Keratinocyte (primary cell): ENCODE data around the gene FOXI1. TPM values are rescaled to one million over a fixed set of nuclear protein-coding genes. Genes with fewer than 3 reads are reported as not detected.

Experiments
- DNase-seq: peaks from one replicate; pipeline ENCODE4 v3.0.0-alpha.2; 2011; ENCODE audit warnings: low read depth, missing footprints, low spot score
- FAIRE-seq: peaks from 2 replicates; lab custom pipeline; 2011; peaks lifted over from hg19 to GRCh38; lab: Jason Lieb, UNC
- H2AFZ ChIP-seq: 2 replicates; pipeline ENCODE4 v1.6.0; 2012; ENCODE audit warnings: low read length, control low read depth, inconsistent platforms; ENCODE audit not compliant: control insufficient read depth
- H3K27ac ChIP-seq: 2 replicates; pipeline ENCODE4 v1.5.1; 2011; ENCODE audit warnings: low read length; ENCODE audit not compliant: control insufficient read depth, insufficient read depth
- H3K27me3 ChIP-seq: 3 replicates; pipeline ENCODE4 v1.6.0; 2011; ENCODE audit warnings: low read length; ENCODE audit not compliant: control insufficient read depth, insufficient read depth; ENCODE audit errors: extremely low read depth
- H3K36me3 ChIP-seq, 2 experiments: 2 replicates in 1 of 2; 3 replicates in 1 of 2; pipeline ENCODE4 v1.5.1; 2011; ENCODE audit warnings: low read length in 2 of 2, mild to moderate bottlenecking in 1 of 2; ENCODE audit not compliant: control insufficient read depth in 2 of 2, insufficient read depth in 2 of 2; ENCODE audit errors: extremely low read depth in 1 of 2
- H3K4me1 ChIP-seq: 3 replicates; pipeline ENCODE4 v1.5.1; 2011; ENCODE audit warnings: low read length; ENCODE audit not compliant: control insufficient read depth, insufficient read depth; ENCODE audit errors: extremely low read depth
- H3K4me2 ChIP-seq: 3 replicates; pipeline ENCODE4 v1.6.0; 2011; ENCODE audit warnings: low read depth, low read length; ENCODE audit not compliant: control insufficient read depth, insufficient read depth; ENCODE audit errors: extremely low read depth
- H3K4me3 ChIP-seq, 3 experiments: fragments of 200-600 bp in 1 of 3; sonication (generic) in 1 of 3; 2 replicates in 2 of 3; 3 replicates in 1 of 3; pipeline ENCODE4 v1.5.1; 2011 to 2016; ENCODE audit warnings: low read length in 3 of 3, mild to moderate bottlenecking in 3 of 3, control low read depth in 2 of 3, inconsistent platforms in 1 of 3, low read depth in 1 of 3, mixed read lengths in 1 of 3, mixed run types in 1 of 3, moderate library complexity in 1 of 3; ENCODE audit not compliant: control insufficient read depth in 2 of 3, insufficient read depth in 2 of 3; ENCODE audit errors: extremely low read depth in 1 of 3
- H3K79me2 ChIP-seq: 2 replicates; pipeline ENCODE4 v1.6.0; 2012; ENCODE audit warnings: low read length; ENCODE audit not compliant: control insufficient read depth, insufficient read depth
- H3K9ac ChIP-seq: 3 replicates; pipeline ENCODE4 v1.6.0; 2011; ENCODE audit warnings: low read length; ENCODE audit not compliant: control insufficient read depth, insufficient read depth; ENCODE audit errors: extremely low read depth
- H3K9me1 ChIP-seq: 3 replicates; pipeline ENCODE4 v1.6.0; 2011; ENCODE audit warnings: low read length; ENCODE audit not compliant: control insufficient read depth, insufficient read depth; ENCODE audit errors: extremely low read depth
- H3K9me3 ChIP-seq: 2 replicates; pipeline ENCODE4 v1.5.1; 2012; ENCODE audit warnings: low read depth, low read length; ENCODE audit not compliant: control insufficient read depth
- H4K20me1 ChIP-seq: 3 replicates; pipeline ENCODE4 v1.6.0; 2011; ENCODE audit warnings: low read length; ENCODE audit not compliant: control insufficient read depth, insufficient read depth; ENCODE audit errors: extremely low read depth
- CTCF ChIP-seq, 3 experiments: IDR thresholded peaks in 1 of 3; conservative IDR thresholded peaks in 1 of 3; optimal IDR thresholded peaks in 1 of 3; 2 replicates in 2 of 3; 3 replicates in 1 of 3; pipeline versions ENCODE3 to v1.5.1; 2011; ENCODE audit warnings: low read length in 3 of 3, mild to moderate bottlenecking in 3 of 3, moderate library complexity in 2 of 3, control low read depth in 1 of 3, inconsistent platforms in 1 of 3; ENCODE audit not compliant: insufficient read depth in 2 of 3; ENCODE audit errors: extremely low read depth in 1 of 3
- EZH2 ChIP-seq: IDR thresholded peaks from one replicate; pipeline ENCODE4 v1.6.1; 2012; ENCODE audit warnings: inconsistent platforms, mild to moderate bottlenecking, low read length, moderate library complexity
- dilution Hi-C: fragments of 300-500 bp; cut with MboI; formaldehyde crosslinking; loops from one replicate; pipeline ENCODE4 v1.7.0; 2020; ENCODE audit warnings: low sequenced_read_pairs; ENCODE audit not compliant: extremely low pct_ligation_motif_present
- polyA plus RNA-seq, 5 experiments: library from polyadenylated mRNA; depleted of rRNA in 3 of 5; stranded (reverse) in 3 of 5; stranded (forward) in 1 of 5; unstranded in 1 of 5; fragments of >200 nt; gene quantifications; 1 replicate in 1 of 5; 2 replicates in 3 of 5; 3 replicates in 1 of 5; pipeline versions ENCODE4 v1.2.1 to v1.2.3, GENCODE V29; 2011 to 2012; ENCODE audit warnings: missing spikeins in 2 of 5, low read depth in 1 of 5, low replicate concordance in 1 of 5

FOXI1 gene
- polyA plus RNA-seq, 1 donor (not counting 4 experiments of a cell fraction or from before 2014, with no cell fraction given), result not detected

- Histone ChIP-seq H3K4me2 (no peak overlapping the region), H3K9me1 (no peaks in the 10 kb centered on the region), H3K27me3 (no peaks in the 10 kb centered on the region), H3K36me3 (no peaks in the 10 kb centered on the region), H3K27ac (no peak overlapping the region), H3K79me2 (no peaks in the 10 kb centered on the region), H3K4me1 (no peaks in the 10 kb centered on the region), H3K9me3 (no peaks in the 10 kb centered on the region), H3K4me3 (no peak overlapping the region), H3K9ac (no peak overlapping the region), H2AFZ (no peak overlapping the region), H4K20me1 (no peaks in the 10 kb centered on the region)
- no peak for FAIRE-seq
- no peak for DNase-seq
- TF ChIP-seq EZH2, result no peak
- no peak for TF ChIP-seq CTCF (optimal IDR thresholded peaks at IDR 0.05 in 1 of 3, IDR thresholded peaks at IDR 0.05 in 1 of 3, conservative IDR thresholded peaks at IDR 0.05 in 1 of 3; ENCODE audit: extremely low read depth in 1 of 3, insufficient read depth in 2 of 3, low read length in 3 of 3)
- dilution Hi-C loops, result no loop called here
These were observed 36.5 kb downstream of the FOXI1 start for GRCh38 chr5:170142196-170142595.

- no peaks in the 10 kb centered on the region for H3K4me1 ChIP-seq
- H3K79me2 ChIP-seq, result no peaks in the 10 kb centered on the region
- H3K9me3 ChIP-seq, result no peaks in the 10 kb centered on the region
- H3K4me3 ChIP-seq, result no peak overlapping the region
- H3K9me1 ChIP-seq, result no peaks in the 10 kb centered on the region
- no peak overlapping the region for H3K4me2 ChIP-seq
- no peak overlapping the region for H2AFZ ChIP-seq
- H3K27ac ChIP-seq, result no peak overlapping the region
- dilution Hi-C loops, result no loop called here
- DNase-seq (no peak), FAIRE-seq (no peak)
- H3K36me3 ChIP-seq, result no peaks in the 10 kb centered on the region
- no peak for TF ChIP-seq EZH2
- TF ChIP-seq CTCF (optimal IDR thresholded peaks at IDR 0.05 in 1 of 3, IDR thresholded peaks at IDR 0.05 in 1 of 3, conservative IDR thresholded peaks at IDR 0.05 in 1 of 3; ENCODE audit: extremely low read depth in 1 of 3, insufficient read depth in 2 of 3, low read length in 3 of 3), result no peak
- no peaks in the 10 kb centered on the region for H4K20me1 ChIP-seq
- no peak overlapping the region for H3K9ac ChIP-seq
- no peaks in the 10 kb centered on the region for H3K27me3 ChIP-seq
These were observed 37.4 kb downstream of the FOXI1 start for GRCh38 chr5:170143091-170143490.
